K562 (cell line): ENCODE results near the gene MAP3K4. TPM values are rescaled to one million over a fixed set of nuclear protein-coding genes. Genes with fewer than 3 reads are reported as not detected.

Source experiments
- ATAC-seq: fragments of 200-7000 bp; cut with Tn5 transposase; 3 replicates; pipeline ENCODE4 v1.9.1; 2020; ENCODE audit warnings: moderate library complexity
- BruUV-seq: library from RNA; stranded (reverse); fragments of 400-500 nt; replicated peaks from 2 replicates; lab custom pipeline; 2021; lab: Mats Ljungman, UMichigan
- CTCF ChIA-PET: fragments of 300-600 bp; formaldehyde crosslinking; extraction: SDS; loops from one replicate; lab custom pipeline; 2021; ENCODE audit warnings: low intra/inter-chr PET ratio; lab: Yijun Ruan, JAX
- POLR2A ChIA-PET: fragments of 300-600, 350-650 bp; sonication (Branson Sonifier 250); formaldehyde crosslinking; extraction: SDS; loops from one replicate; lab custom pipeline; 2021; ENCODE audit warnings: antibody characterized with exemption, inconsistent platforms; lab: Yijun Ruan, JAX
- DNase-seq, 4 experiments: peaks; one replicate each; pipeline versions ENCODE4 v3.0.0 to v3.0.0-alpha.2; 2011 to 2018; ENCODE audit warnings: low spot score in 3 of 4, mixed read lengths in 3 of 4; ENCODE audit errors: extremely low read depth in 1 of 4
- FAIRE-seq: peaks from 2 replicates; lab custom pipeline; 2011; peaks lifted over from hg19 to GRCh38; lab: Jason Lieb, UNC
- H2AFZ ChIP-seq: 2 replicates; pipeline ENCODE4 v1.6.0; 2011; ENCODE audit warnings: low read depth, low read length, control low read depth, inconsistent platforms
- H3K27ac ChIP-seq: fragments of 200-600 bp; 3 replicates; pipeline ENCODE4 v1.8.0; 2011; ENCODE audit warnings: low read depth, mild to moderate bottlenecking, control low read depth, inconsistent platforms, low read length, moderate library complexity, mixed read lengths; ENCODE audit errors: extremely low read depth
- H3K27me3 ChIP-seq, 2 experiments: fragments of 300-600 bp in 1 of 2; 2 replicates in 1 of 2; 3 replicates in 1 of 2; pipeline versions ENCODE4 v1.6.0 to v1.8.0; 2011; ENCODE audit warnings: inconsistent platforms in 2 of 2, low read length in 2 of 2, mild to moderate bottlenecking in 1 of 2, mixed read lengths in 1 of 2, moderate library complexity in 1 of 2; ENCODE audit not compliant: control insufficient read depth in 2 of 2, insufficient read depth in 2 of 2
- H3K36me3 ChIP-seq: fragments of 300-600 bp; 3 replicates; pipeline ENCODE4 v1.8.0; 2011; ENCODE audit warnings: mild to moderate bottlenecking, low read length, inconsistent platforms; ENCODE audit not compliant: control insufficient read depth, insufficient read depth
- H3K4me1 ChIP-seq, 2 experiments: fragments of 200-600 bp in 1 of 2; replicated peaks in 1 of 2; 2 replicates in 1 of 2; 3 replicates in 1 of 2; pipeline versions ENCODE4 v1.5.1 to v1.8.0; 2011; ENCODE audit warnings: inconsistent platforms in 2 of 2, low read length in 2 of 2, mild to moderate bottlenecking in 1 of 2, mixed read lengths in 1 of 2, moderate library complexity in 1 of 2; ENCODE audit not compliant: control insufficient read depth in 2 of 2, insufficient read depth in 2 of 2
- H3K4me2 ChIP-seq: 2 replicates; pipeline ENCODE4 v1.6.1; 2011; ENCODE audit warnings: low read length, control low read depth, inconsistent platforms, mixed read lengths; ENCODE audit not compliant: insufficient read depth
- H3K4me3 ChIP-seq: fragments of 200-600 bp; sonication (generic), shearing (Covaris generic); 2 replicates; pipeline ENCODE4 v1.5.1; 2016; ENCODE audit warnings: control low read depth, inconsistent platforms
- H3K79me2 ChIP-seq: fragments of 200-600 bp; 3 replicates; pipeline ENCODE4 v1.8.0; 2011; ENCODE audit warnings: low read length, inconsistent platforms; ENCODE audit not compliant: control insufficient read depth, insufficient read depth
- H3K9ac ChIP-seq, 2 experiments: 2 replicates each; pipeline versions ENCODE4 v1.6.0 to v1.6.1; 2011; ENCODE audit warnings: low read depth in 2 of 2, low read length in 2 of 2, control low read depth in 1 of 2, inconsistent platforms in 1 of 2, mild to moderate bottlenecking in 1 of 2, mixed read lengths in 1 of 2; ENCODE audit not compliant: insufficient read depth in 1 of 2
- H3K9me1 ChIP-seq: one replicate; pipeline ENCODE4 v1.6.0; 2011; ENCODE audit warnings: inconsistent platforms, mild to moderate bottlenecking, low read length, moderate library complexity; ENCODE audit not compliant: control insufficient read depth, insufficient read depth
- H3K9me3 ChIP-seq: replicated peaks from 2 replicates; pipeline ENCODE4 v1.5.1; 2011; ENCODE audit warnings: low read depth, low read length, inconsistent platforms; ENCODE audit not compliant: control insufficient read depth, insufficient read depth
- H4K20me1 ChIP-seq: replicated peaks from 2 replicates; pipeline ENCODE4 v1.6.1; 2011; ENCODE audit warnings: low read length, inconsistent platforms, mixed read lengths; ENCODE audit not compliant: control insufficient read depth, insufficient read depth
- CREBBP ChIP-seq: IDR thresholded peaks from one replicate; pipeline ENCODE4 v1.6.1; 2012; ENCODE audit warnings: low read depth, mild to moderate bottlenecking, control low read depth, inconsistent platforms, low read length
- EGR1 ChIP-seq: fragments of 450-650 bp; conservative IDR thresholded peaks from 2 replicates; pipeline ENCODE4 v1.6.1; 2017; ENCODE audit warnings: mild to moderate bottlenecking
- FOXM1 ChIP-seq, 2 experiments: fragments of 450-650 bp in 1 of 2; sonication (generic) in 1 of 2; formaldehyde crosslinking in 1 of 2; IDR thresholded peaks; 2 replicates each; pipeline versions ENCODE4 v1.6.1 to v1.9.0; 2017 to 2022; ENCODE audit warnings: low read depth in 2 of 2, mild to moderate bottlenecking in 2 of 2, missing genetic modification reagents in 1 of 2, moderate library complexity in 1 of 2
- NFE2 ChIP-seq: IDR thresholded peaks from 2 replicates; pipeline ENCODE4 v1.6.1; 2014; ENCODE audit warnings: antibody characterized with exemption, low read depth
- NFE2L1 ChIP-seq: fragments of 450-650 bp; IDR thresholded peaks from 2 replicates; pipeline ENCODE4 v1.6.1; 2016; ENCODE audit warnings: missing genetic modification characterization, low read depth, mild to moderate bottlenecking, missing compliant biosample characterization, moderate library complexity, borderline replicate concordance
- SMC3 ChIP-seq: conservative IDR thresholded peaks from 2 replicates; pipeline ENCODE4 v1.6.1; 2011; ENCODE audit warnings: low read depth, low read length, improper control_type of control experiment; ENCODE audit not compliant: insufficient read depth
- THAP7 ChIP-seq: fragments of 250-450 bp; sonication (Bioruptor Pico); IDR thresholded peaks from 2 replicates; pipeline ENCODE4 v1.5.0; 2021
- ZNF324 ChIP-seq: fragments of 250-450 bp; sonication (Bioruptor Pico); IDR thresholded peaks from 2 replicates; pipeline ENCODE4 v1.4.0; 2020; ENCODE audit warnings: mild to moderate bottlenecking
- ZNF592 ChIP-seq: fragments of 450-650 bp; IDR thresholded peaks from 2 replicates; pipeline ENCODE4 v1.6.1; 2017; ENCODE audit warnings: antibody characterized with exemption, mild to moderate bottlenecking
- WGBS: fragments of 100-300 bp; shearing (Covaris generic); methylation state at CpG from one replicate; pipeline ENCODE4 v1.1.6; 2016; ENCODE audit warnings: low coverage, mixed read lengths; ENCODE audit not compliant: insufficient coverage; ENCODE audit errors: missing lambda C conversion rate; 5-methylcytosine and 5-hydroxymethylcytosine counted together
- in situ Hi-C: fragments of 300-500 bp; cut with MboI; formaldehyde crosslinking; loops from 4 replicates; pipeline ENCODE4 v1.15.0; 2018; ENCODE audit warnings: inconsistent platforms, mixed read lengths
- intact Hi-C: fragments of 100-400 bp; cut with micrococcal nuclease; formaldehyde crosslinking; loops from 2 replicates; pipeline ENCODE4 v1.14.2; 2022
- polyA plus RNA-seq, 8 experiments: library from polyadenylated mRNA; depleted of rRNA in 4 of 8; stranded (reverse) in 5 of 8; unstranded in 3 of 8; fragments of >200 nt; fragmentation: Nextera tagmentation in 2 of 8; fragmentation: Illumina TruSeq in 1 of 8; extraction: Ambion mirVana in 2 of 8; extraction: Trizol in 1 of 8; gene quantifications; 2 replicates each; pipeline versions ENCODE4 v1.2.1 to v1.2.3, GENCODE V29; 2011 to 2014; ENCODE audit warnings: inconsistent platforms in 1 of 8, missing spikeins in 1 of 8
- total RNA-seq, 7 experiments: library from RNA; depleted of rRNA in 6 of 7; stranded (reverse); fragments of >200 nt in 6 of 7; fragmentation: Illumina TruSeq in 2 of 7; extraction: Trizol in 2 of 7; gene quantifications; 2 replicates each; pipeline versions ENCODE4 v1.2.1 to v1.2.3, GENCODE V29; 2011 to 2021; ENCODE audit warnings: low replicate concordance in 1 of 7

The MAP3K4 gene
- total and polyA plus RNA-seq, 9 of the 15 experiments (the other 6 are each of a cell fraction or from before 2014, with no cell fraction given): 21.0 to 77.2 (median 48.9) TPM

GRCh38 chr6:161076181-161076677 is 84.7 kb downstream of the MAP3K4 start:
- intact Hi-C loops: loop anchor here (2.0 kb wide), 1 partner anchor 21 kb away; no protein-coding TSS in a partner anchor
- 91% methylated on average over 8 of the region's 8 CpGs for WGBS
- H4K20me1 ChIP-seq: no peaks in the 10 kb centered on the region
- no peaks in the 10 kb centered on the region; a peak in 1 of 5 replicates for H3K4me1 ChIP-seq
- H3K4me3 ChIP-seq: no peak overlapping the region
- POLR2A ChIA-PET: interaction anchor here (1.5 kb wide), 1 partner anchor 15 kb away, joined by 5 read pairs; no protein-coding TSS in a partner anchor
- H3K4me2 ChIP-seq: no peak overlapping the region
- in situ Hi-C loops: no loop called here
- FAIRE-seq: no peak
- H3K9me3 ChIP-seq: no peaks in the 10 kb centered on the region
- TF ChIP-seq CREBBP (no peak), THAP7 (CRISPR knock-in tag) (no peak)
- TF ChIP-seq, all 486 proteins: peak for 0
- H3K27ac ChIP-seq: no peak overlapping the region
- no peak for ATAC-seq
- peaks cover 83% of the 10 kb centered on the region for H3K36me3 ChIP-seq
- no peak for DNase-seq
- H3K79me2 ChIP-seq: no peaks in the 10 kb centered on the region
- H3K27me3 ChIP-seq: no peaks in the 10 kb centered on the region
- BruUV-seq: no TSS peak
- no peak overlapping the region for H2AFZ ChIP-seq
- H3K9ac ChIP-seq: no peak overlapping the region
- CTCF ChIA-PET: no interaction called here
- no peaks in the 10 kb centered on the region for H3K9me1 ChIP-seq

GRCh38 chr6:161079566-161080262 is 88.1 kb downstream of the MAP3K4 start:
- in situ Hi-C loops: no loop called here
- no peaks in the 10 kb centered on the region for H3K79me2 ChIP-seq
- H3K4me2 ChIP-seq: no peak overlapping the region
- no peak for TF ChIP-seq NFE2L1 (tag)
- TF ChIP-seq FOXM1 (IDR thresholded peaks at IDR 0.05; ENCODE audit: low read depth): no peak
- TF ChIP-seq FOXM1 (CRISPR knock-in tag; IDR thresholded peaks at IDR 0.05; ENCODE audit: low read depth): no peak
- no peak for TF ChIP-seq ZNF324 (CRISPR knock-in tag)
- no peak for TF ChIP-seq ZNF592
- TF ChIP-seq EGR1: peak; percentile 59
- TF ChIP-seq NFE2: peak; percentile 37; the same call in 1 of the 2 replicates
- TF ChIP-seq SMC3: no peak
- no peak overlapping the region for H2AFZ ChIP-seq
- ATAC-seq (peak; percentile 45; the same call in 2 of the 3 replicates), FAIRE-seq (no peak), DNase-seq (peak in 2 of 4 experiments; percentile 30 to 31)
- no peaks in the 10 kb centered on the region for H3K9me1 ChIP-seq
- peaks cover 87% of the 10 kb centered on the region for H3K36me3 ChIP-seq
- H3K9ac ChIP-seq: no peak overlapping the region
- H3K27ac ChIP-seq: no peak overlapping the region
- intact Hi-C loops: no loop called here
- BruUV-seq: no TSS peak
- CTCF ChIA-PET: no interaction called here
- no peaks in the 10 kb centered on the region for H3K9me3 ChIP-seq
- no peaks in the 10 kb centered on the region for H3K27me3 ChIP-seq
- no peaks in the 10 kb centered on the region; a peak in 1 of 5 replicates for H3K4me1 ChIP-seq
- WGBS: 73% methylated on average over 12 of the region's 12 CpGs
- POLR2A ChIA-PET: interaction anchor here (1.4 kb wide), 1 partner anchor 9 kb away, joined by 3 read pairs; no protein-coding TSS in a partner anchor
- no peak overlapping the region for H3K4me3 ChIP-seq
- no peaks in the 10 kb centered on the region for H4K20me1 ChIP-seq
